Fibroblast of lung (primary cell): ENCODE measurements around the gene GNGT2. TPM values are rescaled to one million over a fixed set of nuclear protein-coding genes. Genes with fewer than 3 reads are reported as not detected.
"Not testable (repeated sequence)": the region's sequence is repeated elsewhere in the genome, so short reads cannot be mapped to it uniquely, and the experiment has no call there.

ENCODE experiments used
- DNase-seq, 2 donors: peaks; one replicate each; pipeline versions ENCODE4 v3.0.0 to v3.0.0-alpha.2; 2010; ENCODE audit warnings: low read depth in 2 of 2
- H2AFZ ChIP-seq: 2 replicates; pipeline ENCODE4 v1.5.1; 2012; ENCODE audit warnings: low read length, control low read depth, inconsistent platforms
- H3K27ac ChIP-seq: 2 replicates; pipeline ENCODE4 v1.5.1; 2011; ENCODE audit warnings: low read length, control low read depth; ENCODE audit not compliant: insufficient read depth
- H3K27me3 ChIP-seq: 2 replicates; pipeline ENCODE4 v1.5.1; 2011; ENCODE audit warnings: mild to moderate bottlenecking, low read length; ENCODE audit not compliant: control insufficient read depth, insufficient read depth
- H3K36me3 ChIP-seq: 2 replicates; pipeline ENCODE4 v1.5.1; 2011; ENCODE audit warnings: low read length; ENCODE audit not compliant: control insufficient read depth, insufficient read depth
- H3K4me1 ChIP-seq: 2 replicates; pipeline ENCODE4 v1.5.1; 2011; ENCODE audit warnings: low read length; ENCODE audit not compliant: control insufficient read depth, insufficient read depth; ENCODE audit errors: extremely low read depth
- H3K4me2 ChIP-seq: 2 replicates; pipeline ENCODE4 v1.5.1; 2011; ENCODE audit warnings: low read length, control low read depth; ENCODE audit not compliant: insufficient read depth; ENCODE audit errors: extremely low read depth
- H3K4me3 ChIP-seq, 4 experiments: fragments of 200-600 bp in 1 of 4; sonication (generic) in 1 of 4; replicated peaks in 1 of 4; 2 replicates each; pipeline ENCODE4 v1.5.1; 2011 to 2016; ENCODE audit warnings: low read length in 4 of 4, low read depth in 3 of 4, mild to moderate bottlenecking in 3 of 4, control low read depth in 2 of 4, inconsistent platforms in 1 of 4, mixed read lengths in 1 of 4; ENCODE audit not compliant: insufficient read depth in 1 of 4; ENCODE audit errors: control extremely low read depth in 1 of 4
- H3K79me2 ChIP-seq: 2 replicates; pipeline ENCODE4 v1.5.1; 2012; ENCODE audit warnings: mild to moderate bottlenecking, low read length, inconsistent platforms; ENCODE audit not compliant: control insufficient read depth, insufficient read depth
- H3K9ac ChIP-seq: 2 replicates; pipeline ENCODE4 v1.5.1; 2011; ENCODE audit warnings: mild to moderate bottlenecking, low read length, control low read depth; ENCODE audit not compliant: insufficient read depth
- H3K9me3 ChIP-seq: 2 replicates; pipeline ENCODE4 v1.5.1; 2012; ENCODE audit warnings: low read depth, low read length; ENCODE audit not compliant: control insufficient read depth, insufficient read depth
- H4K20me1 ChIP-seq: 2 replicates; pipeline ENCODE4 v1.5.1; 2011; ENCODE audit warnings: low read length; ENCODE audit not compliant: control insufficient read depth, insufficient read depth; ENCODE audit errors: extremely low read depth
- CTCF ChIP-seq, 2 donors: IDR thresholded peaks in 1 of 2; conservative IDR thresholded peaks in 1 of 2; 1 replicate in 1 of 2; 2 replicates in 1 of 2; pipeline ENCODE4 v1.5.1; 2011 to 2012; ENCODE audit warnings: low read length in 2 of 2, control low read depth in 1 of 2, inconsistent platforms in 1 of 2, low read depth in 1 of 2, mild to moderate bottlenecking in 1 of 2
- EZH2 ChIP-seq: IDR thresholded peaks from 2 replicates; pipeline ENCODE4 v1.5.1; 2012; ENCODE audit warnings: low read length, control low read depth, mild to moderate bottlenecking; ENCODE audit errors: missing control alignments
- polyA plus RNA-seq, 2 donors: library from polyadenylated mRNA; depleted of rRNA in 1 of 2; stranded (reverse) in 1 of 2; unstranded in 1 of 2; fragments of >200 nt; gene quantifications; 2 replicates each; pipeline ENCODE4 v1.2.1, GENCODE V29; 2011 to 2012; ENCODE audit warnings: missing spikeins in 1 of 2
- total RNA-seq: library from RNA; depleted of rRNA; stranded (reverse); fragments of >200 nt; gene quantifications from 2 replicates; pipeline ENCODE4 v1.2.1, GENCODE V29; 2014

GNGT2 gene
- total and polyA plus RNA-seq, 2 donors (not counting 1 experiment from before 2014, with no cell fraction given), result 3.7 TPM; not detected in 1

- H3K27me3 ChIP-seq, result peaks cover 3% of the 10 kb centered on the region
- no peak overlapping the region for H2AFZ ChIP-seq
- H3K4me3 ChIP-seq, result no peak overlapping the region
- no peaks in the 10 kb centered on the region for H3K4me1 ChIP-seq
- no peak overlapping the region for H3K4me2 ChIP-seq
- no peaks in the 10 kb centered on the region for H4K20me1 ChIP-seq
- no peaks in the 10 kb centered on the region for H3K36me3 ChIP-seq
- DNase-seq, result peak; percentile 31 to 64
- TF ChIP-seq EZH2, result no peak
- peak; percentile 82 to 92 for TF ChIP-seq CTCF (conservative IDR thresholded peaks at IDR 0.05 in 1 of 2, IDR thresholded peaks at IDR 0.05 in 1 of 2; ENCODE audit: low read depth in 1 of 2, low read length in 2 of 2)
- H3K79me2 ChIP-seq, result no peaks in the 10 kb centered on the region
- no peak overlapping the region for H3K27ac ChIP-seq
- no peaks in the 10 kb centered on the region for H3K9me3 ChIP-seq
- no peak overlapping the region for H3K9ac ChIP-seq
Measured at GRCh38 chr17:49180303-49180702, 30.1 kb downstream of the GNGT2 start.

- H3K4me1 ChIP-seq, result not testable (repeated sequence)
Measured at GRCh38 chr17:49175978-49176377, 34.4 kb downstream of the GNGT2 start.

GRCh38 chr17:49170711-49171110, 39.7 kb downstream of the GNGT2 start:
- H3K9ac ChIP-seq, H3K4me1 ChIP-seq, H3K27me3 ChIP-seq, H3K36me3 ChIP-seq, DNase-seq, H4K20me1 ChIP-seq, H3K27ac ChIP-seq, H3K9me3 ChIP-seq, H3K4me3 ChIP-seq, H3K4me2 ChIP-seq, H3K79me2 ChIP-seq, H2AFZ ChIP-seq: not testable (repeated sequence)

More at GRCh38 chr17:49175978-49176377, 34.4 kb downstream of the GNGT2 start:
- not testable (repeated sequence) for H3K4me3 ChIP-seq, H3K9ac ChIP-seq, H3K36me3 ChIP-seq, H2AFZ ChIP-seq, H3K9me3 ChIP-seq, H3K79me2 ChIP-seq, H3K27me3 ChIP-seq, DNase-seq, H4K20me1 ChIP-seq, H3K27ac ChIP-seq, H3K4me2 ChIP-seq

GRCh38 chr17:49170216-49170615, 40.2 kb downstream of the GNGT2 start:
- Histone ChIP-seq H4K20me1 (no peaks in the 10 kb centered on the region), H3K36me3 (no peaks in the 10 kb centered on the region), H3K4me3 (no peak overlapping the region), H3K4me1 (no peaks in the 10 kb centered on the region), H3K9me3 (no peaks in the 10 kb centered on the region), H3K27me3 (peaks cover 6% of the 10 kb centered on the region), H3K27ac (no peak overlapping the region), H3K79me2 (no peaks in the 10 kb centered on the region), H3K9ac (no peak overlapping the region), H3K4me2 (no peak overlapping the region), H2AFZ (no peak overlapping the region)
- DNase-seq, result no peak
- TF ChIP-seq CTCF (conservative IDR thresholded peaks at IDR 0.05 in 1 of 2, IDR thresholded peaks at IDR 0.05 in 1 of 2; ENCODE audit: low read depth in 1 of 2, low read length in 2 of 2), result no peak
- no peak for TF ChIP-seq EZH2
